ENCODE measurements around the gene PHYKPL.

Gene PHYKPL

DNA sequence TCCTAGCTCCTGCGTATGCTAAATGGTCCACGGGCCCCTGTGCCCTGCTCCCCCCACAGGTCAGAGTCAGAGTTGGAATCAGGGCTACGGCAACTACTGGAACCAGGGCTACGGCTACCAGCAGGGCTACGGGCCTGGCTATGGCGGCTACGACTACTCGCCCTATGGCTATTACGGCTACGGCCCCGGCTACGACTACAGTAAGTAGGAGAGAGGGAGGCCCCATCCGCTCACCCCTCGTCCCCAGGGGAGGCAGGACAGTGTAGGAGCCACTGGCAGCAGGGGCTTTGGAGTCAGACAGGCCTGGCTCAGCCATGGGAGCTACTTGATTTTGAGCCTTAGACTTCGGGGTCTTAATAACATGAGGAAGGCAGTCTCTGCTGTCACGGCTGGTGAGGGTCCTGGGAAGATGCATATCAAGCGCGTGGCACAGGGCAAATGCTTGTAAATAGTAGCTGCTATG is 22.5 kb downstream of the PHYKPL start:
- TF ChIP-seq, protein P1, sequence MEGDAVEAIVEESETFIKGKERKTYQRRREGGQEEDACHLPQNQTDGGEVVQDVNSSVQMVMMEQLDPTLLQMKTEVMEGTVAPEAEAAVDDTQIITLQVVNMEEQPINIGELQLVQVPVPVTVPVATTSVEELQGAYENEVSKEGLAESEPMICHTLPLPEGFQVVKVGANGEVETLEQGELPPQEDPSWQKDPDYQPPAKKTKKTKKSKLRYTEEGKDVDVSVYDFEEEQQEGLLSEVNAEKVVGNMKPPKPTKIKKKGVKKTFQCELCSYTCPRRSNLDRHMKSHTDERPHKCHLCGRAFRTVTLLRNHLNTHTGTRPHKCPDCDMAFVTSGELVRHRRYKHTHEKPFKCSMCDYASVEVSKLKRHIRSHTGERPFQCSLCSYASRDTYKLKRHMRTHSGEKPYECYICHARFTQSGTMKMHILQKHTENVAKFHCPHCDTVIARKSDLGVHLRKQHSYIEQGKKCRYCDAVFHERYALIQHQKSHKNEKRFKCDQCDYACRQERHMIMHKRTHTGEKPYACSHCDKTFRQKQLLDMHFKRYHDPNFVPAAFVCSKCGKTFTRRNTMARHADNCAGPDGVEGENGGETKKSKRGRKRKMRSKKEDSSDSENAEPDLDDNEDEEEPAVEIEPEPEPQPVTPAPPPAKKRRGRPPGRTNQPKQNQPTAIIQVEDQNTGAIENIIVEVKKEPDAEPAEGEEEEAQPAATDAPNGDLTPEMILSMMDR (IDR thresholded peaks at IDR 0.05; ENCODE audit: extremely low read depth, insufficient read depth, missing control alignments), result no peak
- in situ Hi-C loops (cut with MboI; ENCODE audit: low pct_unique_long_range_greater_than_20kb, low sequenced_read_pairs, unreplicated experiment), result no loop called here
- no peak for DNase-seq (ENCODE audit: low spot score)

DNA sequence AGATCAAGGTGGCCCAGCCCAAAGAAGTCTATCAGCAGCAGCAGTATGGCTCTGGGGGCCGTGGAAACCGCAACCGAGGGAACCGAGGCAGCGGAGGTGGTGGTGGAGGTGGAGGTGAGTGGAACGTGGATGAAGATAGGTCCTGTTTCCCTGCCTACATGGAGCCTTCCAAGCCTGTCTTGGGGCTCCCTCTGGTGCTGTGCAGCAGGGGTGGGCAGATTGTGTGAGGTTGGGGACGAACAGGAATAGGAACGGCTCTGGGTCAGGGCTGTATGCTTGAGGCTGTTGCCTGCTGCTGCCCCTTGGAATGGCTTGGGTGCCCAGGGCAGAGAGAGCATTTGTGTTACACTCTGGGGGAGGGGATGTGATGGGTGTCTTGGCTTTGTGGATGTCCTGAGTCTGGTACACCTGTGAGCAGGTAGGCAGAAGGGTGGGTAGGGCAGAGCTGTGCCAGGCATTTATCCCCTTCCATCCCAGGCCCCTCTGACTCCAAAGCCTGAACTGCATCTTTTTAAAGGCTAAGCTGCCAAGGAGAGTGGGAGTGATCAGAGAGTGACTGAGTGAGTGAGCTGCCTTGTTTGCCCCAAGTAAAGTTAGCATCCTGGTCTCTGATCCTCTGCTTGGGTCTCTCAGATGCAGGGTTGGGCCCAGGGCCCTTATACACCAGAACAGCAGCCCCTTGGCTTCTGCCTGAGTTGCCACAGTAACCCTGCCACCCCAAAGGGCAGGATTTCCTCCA is 23.1 kb downstream of the PHYKPL start:
- in situ Hi-C loops (cut with MboI; ENCODE audit: low pct_unique_long_range_greater_than_20kb, low sequenced_read_pairs, unreplicated experiment), result no loop called here
- DNase-seq (ENCODE audit: low spot score), result no peak
- TF ChIP-seq, protein P1 (IDR thresholded peaks at IDR 0.05; ENCODE audit: extremely low read depth, insufficient read depth, missing control alignments), result no peak

DNA sequence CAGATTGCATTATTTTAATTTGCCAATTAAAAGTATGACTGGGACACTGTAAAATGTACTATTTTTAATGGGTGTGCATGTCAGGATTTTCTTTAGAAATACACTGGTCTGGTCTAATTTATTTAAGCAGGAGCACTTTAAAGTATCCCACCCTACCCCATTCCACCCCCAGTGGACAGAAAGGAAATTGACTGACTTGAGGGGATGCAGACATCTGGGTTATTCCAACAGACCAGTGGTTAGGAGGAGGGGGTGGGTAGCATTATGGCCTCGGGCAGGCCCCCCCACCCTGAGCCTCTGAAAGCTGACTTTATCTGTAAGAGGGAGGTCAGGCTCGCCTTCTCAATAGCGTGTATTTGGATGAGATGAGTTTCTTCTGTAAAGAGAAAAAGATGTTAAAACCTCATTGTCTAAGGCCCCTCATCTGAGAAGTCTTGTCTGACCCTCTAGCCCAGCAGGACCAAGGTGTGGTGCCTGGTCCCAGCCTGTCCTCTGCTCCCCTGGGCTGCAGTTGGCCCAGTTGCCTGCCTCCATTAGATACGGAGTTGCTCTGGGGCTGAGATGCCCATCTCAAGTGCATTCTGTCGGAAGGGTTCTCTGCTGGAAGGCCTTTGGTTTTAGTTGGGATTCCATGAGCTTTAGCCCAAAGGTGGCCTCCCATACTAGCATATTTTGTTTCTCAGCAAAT is 23.9 kb downstream of the PHYKPL start:
- in situ Hi-C loops (cut with MboI; ENCODE audit: low pct_unique_long_range_greater_than_20kb, low sequenced_read_pairs, unreplicated experiment), result no loop called here
- no peak for DNase-seq (ENCODE audit: low spot score)
- TF ChIP-seq, protein P1 (IDR thresholded peaks at IDR 0.05; ENCODE audit: extremely low read depth, insufficient read depth, missing control alignments), result no peak

DNA sequence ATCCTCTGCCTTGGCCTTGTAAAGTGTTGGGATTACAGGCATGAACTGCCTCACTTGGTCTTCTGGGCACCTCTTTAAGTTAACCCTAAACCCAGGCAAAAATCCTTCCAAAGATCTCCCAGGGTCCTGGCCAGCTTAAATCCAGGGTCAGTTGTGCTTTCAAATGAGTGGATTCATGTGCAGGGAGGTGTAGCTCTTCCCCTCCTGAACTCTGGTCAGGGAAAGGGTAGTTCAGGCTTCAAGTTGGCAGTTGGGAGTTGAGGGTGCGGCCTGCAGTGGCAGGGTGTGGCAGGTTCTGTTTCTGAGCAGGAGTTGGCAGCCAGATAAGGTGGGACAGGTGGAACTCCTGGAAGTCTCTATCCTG is 24.7 kb downstream of the PHYKPL start:
- TF ChIP-seq, protein P1 (IDR thresholded peaks at IDR 0.05; ENCODE audit: extremely low read depth, insufficient read depth, missing control alignments), result no peak
- no peak for DNase-seq (ENCODE audit: low spot score)
- in situ Hi-C loops (cut with MboI; ENCODE audit: low pct_unique_long_range_greater_than_20kb, low sequenced_read_pairs, unreplicated experiment), result no loop called here

DNA sequence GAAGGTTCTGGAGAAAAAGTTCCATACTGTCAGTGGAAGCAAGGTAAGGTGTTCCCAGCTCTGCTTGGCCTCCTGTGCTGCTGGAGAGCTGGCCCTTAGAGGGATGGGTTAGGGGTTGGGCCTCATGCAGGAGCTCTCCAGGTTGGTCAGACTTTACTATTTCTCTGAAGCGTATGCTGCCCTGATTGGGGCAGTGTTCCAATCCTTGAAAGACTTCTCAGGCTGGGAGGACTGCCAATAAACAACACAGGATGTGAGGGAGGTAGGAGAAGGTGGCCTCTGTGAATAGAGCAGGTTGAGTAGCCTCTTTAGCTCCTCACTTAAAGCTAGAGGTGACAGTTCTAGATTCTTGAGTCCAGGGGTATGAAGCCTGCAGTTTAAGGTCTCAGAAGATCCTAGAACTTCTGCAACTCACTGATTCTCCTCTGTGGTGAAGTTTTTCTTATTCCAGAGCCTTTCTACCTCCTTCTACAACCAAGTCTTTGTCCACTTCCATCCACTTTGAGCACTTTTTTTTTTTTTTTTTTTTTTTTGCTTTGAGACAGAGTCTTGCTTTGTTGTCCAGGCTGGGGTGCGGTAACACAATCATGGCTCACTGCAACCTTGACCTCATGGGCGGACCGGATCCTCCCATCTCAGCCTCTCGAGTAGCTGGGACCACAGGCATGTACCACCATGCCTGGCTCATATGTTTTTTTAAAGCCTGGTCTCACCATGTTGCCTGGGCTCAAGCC is 25.3 kb downstream of the PHYKPL start:
- TF ChIP-seq, protein P1 (IDR thresholded peaks at IDR 0.05; ENCODE audit: extremely low read depth, insufficient read depth, missing control alignments), result no peak
- no peak for DNase-seq (ENCODE audit: low spot score)
- in situ Hi-C loops (cut with MboI; ENCODE audit: low pct_unique_long_range_greater_than_20kb, low sequenced_read_pairs, unreplicated experiment), result no loop called here

DNA sequence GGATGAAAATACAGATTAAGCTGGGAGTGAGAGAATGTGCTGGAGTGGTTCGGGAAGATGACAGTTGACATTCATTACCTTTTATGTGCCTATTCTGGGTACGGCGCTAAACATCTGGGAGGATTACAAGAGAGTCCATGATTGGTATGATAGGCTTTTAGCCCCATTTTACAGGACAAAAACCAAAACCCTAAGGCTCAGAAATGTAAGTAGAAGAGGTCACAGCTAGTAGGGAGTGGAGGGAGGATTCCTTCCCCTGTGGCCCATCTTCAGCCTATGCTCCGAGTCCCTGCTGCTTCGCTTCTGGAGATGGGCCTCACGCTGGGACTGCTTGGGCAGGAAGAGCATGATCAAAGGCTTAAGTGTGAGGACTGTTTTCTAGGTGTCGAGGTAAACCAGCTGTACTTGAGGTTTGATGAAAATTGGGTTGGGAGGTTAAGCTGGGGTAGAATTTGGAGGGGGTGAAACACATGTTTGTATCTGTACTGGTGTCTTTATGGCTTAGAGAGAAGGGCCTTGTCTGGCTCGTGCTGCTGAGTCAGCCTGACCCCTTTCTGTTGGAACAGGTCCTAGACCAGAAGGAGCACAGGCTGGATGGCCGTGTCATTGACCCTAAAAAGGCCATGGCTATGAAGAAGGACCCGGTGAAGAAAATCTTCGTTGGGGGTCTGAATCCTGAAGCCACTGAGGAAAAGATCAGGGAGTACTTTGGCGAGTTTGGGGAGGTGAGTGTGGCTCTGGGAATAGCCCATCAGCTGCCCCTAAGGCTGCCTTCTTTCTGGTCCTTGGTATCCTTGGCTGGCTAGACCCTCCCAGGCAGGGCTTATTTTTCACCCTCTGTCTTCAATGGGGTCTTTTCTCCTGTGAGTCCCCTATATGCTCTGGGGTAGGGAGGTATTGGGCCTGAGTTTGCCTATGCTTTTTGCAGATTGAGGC is 26.2 kb downstream of the PHYKPL start:
- TF ChIP-seq, protein P1 (IDR thresholded peaks at IDR 0.05; ENCODE audit: extremely low read depth, insufficient read depth, missing control alignments), result no peak
- no peak for DNase-seq (ENCODE audit: low spot score)
- in situ Hi-C loops (cut with MboI; ENCODE audit: low pct_unique_long_range_greater_than_20kb, low sequenced_read_pairs, unreplicated experiment), result no loop called here
